ENCODE data around the gene FSTL5.

DNA sequence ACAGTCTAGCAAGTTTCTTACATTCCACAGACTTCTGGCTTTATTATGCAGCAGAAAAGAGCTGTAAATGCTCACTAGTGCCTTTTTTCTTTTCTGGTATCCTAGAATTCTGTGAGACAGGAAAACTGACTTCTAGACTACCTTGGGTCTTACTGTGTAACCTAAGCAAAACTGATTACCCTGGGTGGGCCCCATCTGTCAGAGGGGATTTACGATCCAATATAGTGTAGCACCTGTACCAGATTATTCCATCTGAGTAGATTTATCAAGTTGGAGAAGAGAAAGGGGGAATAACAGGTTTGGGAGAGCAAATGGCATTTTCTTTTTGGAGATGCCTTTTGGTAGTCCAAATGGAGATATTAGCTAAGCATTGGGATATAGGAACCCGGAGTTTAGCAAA, 46.7 kb downstream of the FSTL5 start:
- TF ChIP-seq, protein P1, sequence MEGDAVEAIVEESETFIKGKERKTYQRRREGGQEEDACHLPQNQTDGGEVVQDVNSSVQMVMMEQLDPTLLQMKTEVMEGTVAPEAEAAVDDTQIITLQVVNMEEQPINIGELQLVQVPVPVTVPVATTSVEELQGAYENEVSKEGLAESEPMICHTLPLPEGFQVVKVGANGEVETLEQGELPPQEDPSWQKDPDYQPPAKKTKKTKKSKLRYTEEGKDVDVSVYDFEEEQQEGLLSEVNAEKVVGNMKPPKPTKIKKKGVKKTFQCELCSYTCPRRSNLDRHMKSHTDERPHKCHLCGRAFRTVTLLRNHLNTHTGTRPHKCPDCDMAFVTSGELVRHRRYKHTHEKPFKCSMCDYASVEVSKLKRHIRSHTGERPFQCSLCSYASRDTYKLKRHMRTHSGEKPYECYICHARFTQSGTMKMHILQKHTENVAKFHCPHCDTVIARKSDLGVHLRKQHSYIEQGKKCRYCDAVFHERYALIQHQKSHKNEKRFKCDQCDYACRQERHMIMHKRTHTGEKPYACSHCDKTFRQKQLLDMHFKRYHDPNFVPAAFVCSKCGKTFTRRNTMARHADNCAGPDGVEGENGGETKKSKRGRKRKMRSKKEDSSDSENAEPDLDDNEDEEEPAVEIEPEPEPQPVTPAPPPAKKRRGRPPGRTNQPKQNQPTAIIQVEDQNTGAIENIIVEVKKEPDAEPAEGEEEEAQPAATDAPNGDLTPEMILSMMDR (IDR thresholded peaks at IDR 0.05): no peak
- TF ChIP-seq POLR2A (IDR thresholded peaks at IDR 0.05; ENCODE audit: low read depth) (no peak), POLR2AphosphoS5 (IDR thresholded peaks at IDR 0.05) (no peak), EP300 (IDR thresholded peaks at IDR 0.05) (no peak)
